Right lobe of liver (tissue), 4 donors: ENCODE results near the gene TIMP4.

Experiments
- POLR2A ChIP-seq: fragments of 450-650 bp; IDR thresholded peaks from one replicate; pipeline ENCODE4 v1.6.1; 2017; ENCODE audit warnings: antibody characterized with exemption, mild to moderate bottlenecking
- TF ChIP-seq, protein P1 (sequence below), 4 donors: fragments of 200-600 bp in 3 of 4; fragments of 450-650 bp in 1 of 4; IDR thresholded peaks; one replicate each; pipeline versions ENCODE4 v1.5.1 to v1.8.0; 2016 to 2022; ENCODE audit warnings: antibody characterized with exemption in 4 of 4, mild to moderate bottlenecking in 2 of 4
- donor health status: DM: no; HTN: no; CAD: no.
- donor health status: DM: no; HTN: no; CAD: no.
- donor health status: DM: no; HTN: yes; CAD: no.

DNA sequence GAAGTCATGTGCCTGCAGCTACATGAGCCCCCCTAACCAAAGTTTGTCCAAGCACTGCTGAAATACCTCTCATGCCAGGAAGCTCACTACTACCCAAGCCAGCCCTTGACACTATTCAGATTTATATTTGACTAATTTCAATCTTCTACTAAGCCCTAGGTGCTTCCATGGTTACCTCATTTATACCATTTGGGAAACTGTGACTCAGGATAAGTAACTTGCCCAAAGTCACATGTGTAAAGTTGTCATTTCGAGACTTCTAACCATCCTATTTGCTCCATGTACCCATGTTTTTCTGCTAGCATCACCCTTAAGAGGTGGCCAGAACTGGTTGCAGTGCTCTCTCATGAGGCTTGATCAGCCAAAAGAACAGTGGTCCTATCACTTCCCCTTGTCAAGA, 20.7 kb upstream of the TIMP4 start:
- TF ChIP-seq, protein P1, sequence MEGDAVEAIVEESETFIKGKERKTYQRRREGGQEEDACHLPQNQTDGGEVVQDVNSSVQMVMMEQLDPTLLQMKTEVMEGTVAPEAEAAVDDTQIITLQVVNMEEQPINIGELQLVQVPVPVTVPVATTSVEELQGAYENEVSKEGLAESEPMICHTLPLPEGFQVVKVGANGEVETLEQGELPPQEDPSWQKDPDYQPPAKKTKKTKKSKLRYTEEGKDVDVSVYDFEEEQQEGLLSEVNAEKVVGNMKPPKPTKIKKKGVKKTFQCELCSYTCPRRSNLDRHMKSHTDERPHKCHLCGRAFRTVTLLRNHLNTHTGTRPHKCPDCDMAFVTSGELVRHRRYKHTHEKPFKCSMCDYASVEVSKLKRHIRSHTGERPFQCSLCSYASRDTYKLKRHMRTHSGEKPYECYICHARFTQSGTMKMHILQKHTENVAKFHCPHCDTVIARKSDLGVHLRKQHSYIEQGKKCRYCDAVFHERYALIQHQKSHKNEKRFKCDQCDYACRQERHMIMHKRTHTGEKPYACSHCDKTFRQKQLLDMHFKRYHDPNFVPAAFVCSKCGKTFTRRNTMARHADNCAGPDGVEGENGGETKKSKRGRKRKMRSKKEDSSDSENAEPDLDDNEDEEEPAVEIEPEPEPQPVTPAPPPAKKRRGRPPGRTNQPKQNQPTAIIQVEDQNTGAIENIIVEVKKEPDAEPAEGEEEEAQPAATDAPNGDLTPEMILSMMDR (IDR thresholded peaks at IDR 0.05) = no peak
- TF ChIP-seq POLR2A = no peak
